Peyer's patch (tissue), 4 donors: ENCODE measurements around the gene PPP4R4.

Source experiments
- CTCF ChIP-seq, 6 experiments: fragments of 450-650 bp in 4 of 6; fragments of 200-600 bp in 2 of 6; sonication (generic) in 1 of 6; IDR thresholded peaks; one replicate each; pipeline ENCODE4 v1.5.1; 2017 to 2019; ENCODE audit warnings: antibody characterized with exemption in 6 of 6, mild to moderate bottlenecking in 3 of 6, moderate library complexity in 1 of 6
- POLR2A ChIP-seq, 2 donors: fragments of 450-650 bp; IDR thresholded peaks; one replicate each; pipeline ENCODE4 v1.5.1; 2017; ENCODE audit warnings: antibody characterized with exemption in 2 of 2, mild to moderate bottlenecking in 2 of 2, moderate library complexity in 2 of 2

- TF ChIP-seq POLR2A (IDR thresholded peaks at IDR 0.05) (no peak), CTCF (IDR thresholded peaks at IDR 0.05) (no peak)
Observed at GRCh38 chr14:94177806-94178205, 3.7 kb downstream of the PPP4R4 start.
